Stimulated activated CD8-positive, alpha-beta memory T cell treated with anti-CD3 and anti-CD28 coated beads, Interleukin-7, amount 100 ng/mL, for 48 hours (primary cell): ENCODE measurements around the gene TMTC4.

ENCODE experiments used
- DNase-seq, 2 donors: peaks; one replicate each; pipeline ENCODE4 v3.0.0-alpha.2; 2020; ENCODE audit warnings: low read depth in 1 of 2; ENCODE audit errors: extremely low read depth in 1 of 2

The TMTC4 gene

DNA sequence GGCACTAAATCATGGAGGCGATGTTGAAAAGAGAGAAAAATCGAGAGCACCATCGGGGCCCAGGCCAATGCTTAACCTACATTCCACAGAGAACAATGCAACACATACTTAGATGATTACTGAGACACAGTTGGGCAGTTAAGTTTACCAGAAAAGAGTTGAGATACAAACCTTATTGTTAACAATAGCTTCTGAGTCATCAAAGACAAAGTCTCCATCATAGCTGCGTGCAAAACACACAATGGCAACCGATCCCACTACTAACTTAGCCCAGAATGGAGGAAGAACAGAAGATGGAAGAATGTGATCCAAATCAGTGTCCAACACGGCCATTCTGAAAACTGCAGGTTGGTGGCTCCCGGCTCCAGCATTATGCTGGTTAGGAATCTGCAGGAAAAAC lies 6.2 kb downstream of the TMTC4 start:
- no peak for DNase-seq

DNA sequence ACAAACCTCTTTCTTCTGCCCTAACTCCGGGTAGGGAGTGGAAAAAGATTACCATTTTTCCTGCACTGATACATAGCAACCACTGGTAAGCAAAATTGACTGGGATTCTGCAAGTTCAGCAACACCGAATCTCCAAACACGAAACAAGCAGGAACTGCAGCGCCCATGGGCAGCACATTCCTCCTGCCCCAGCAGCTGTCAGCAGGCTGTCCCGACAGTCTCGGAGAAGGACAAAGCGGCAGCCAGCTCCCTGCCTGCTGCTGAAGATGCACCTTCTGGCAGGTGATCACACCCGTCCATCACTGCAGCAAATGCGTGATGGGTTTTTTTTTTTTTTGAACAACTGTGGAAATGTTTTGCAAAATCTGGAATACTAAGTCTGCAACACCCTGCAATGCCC lies 6.7 kb downstream of the TMTC4 start:
- DNase-seq: no peak

DNA sequence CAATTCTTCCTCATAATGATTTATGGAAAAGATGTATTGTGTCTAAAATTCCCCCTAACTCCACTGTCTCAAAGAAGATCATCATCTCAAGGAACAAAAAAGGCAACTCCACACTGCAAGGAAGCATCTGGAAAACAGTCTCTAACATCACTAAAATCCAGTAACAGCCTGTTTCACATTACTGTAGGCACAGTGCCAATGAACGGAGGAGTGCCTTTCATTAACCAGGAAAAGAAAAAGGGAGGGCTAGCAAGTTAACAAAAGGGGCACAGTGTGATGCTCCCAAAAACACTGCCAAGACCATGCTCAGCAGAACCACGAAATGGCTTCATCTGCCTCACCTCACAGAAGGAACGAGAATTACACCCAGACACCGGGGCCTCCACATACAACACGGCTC lies 8.5 kb downstream of the TMTC4 start:
- no peak for DNase-seq

DNA sequence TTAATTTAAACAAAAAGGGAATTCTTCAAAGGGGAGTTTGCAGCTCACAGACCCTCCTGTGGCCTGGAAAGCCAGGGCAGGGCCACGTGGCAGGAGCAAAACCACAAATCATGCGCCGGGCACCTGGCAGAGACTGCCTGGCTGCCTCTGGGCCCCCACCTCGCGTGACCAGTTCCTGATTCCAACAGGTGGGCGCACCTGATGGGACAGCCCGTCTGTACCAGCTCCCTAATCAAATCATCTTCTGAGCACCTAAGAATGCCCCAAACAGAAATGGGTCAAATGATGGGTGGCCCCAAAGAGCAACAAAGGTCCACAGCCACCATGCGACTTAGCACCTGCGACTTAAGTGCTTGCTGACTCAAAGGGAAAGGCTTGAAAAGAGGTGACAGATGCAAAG lies 9.2 kb downstream of the TMTC4 start:
- DNase-seq: no peak

DNA sequence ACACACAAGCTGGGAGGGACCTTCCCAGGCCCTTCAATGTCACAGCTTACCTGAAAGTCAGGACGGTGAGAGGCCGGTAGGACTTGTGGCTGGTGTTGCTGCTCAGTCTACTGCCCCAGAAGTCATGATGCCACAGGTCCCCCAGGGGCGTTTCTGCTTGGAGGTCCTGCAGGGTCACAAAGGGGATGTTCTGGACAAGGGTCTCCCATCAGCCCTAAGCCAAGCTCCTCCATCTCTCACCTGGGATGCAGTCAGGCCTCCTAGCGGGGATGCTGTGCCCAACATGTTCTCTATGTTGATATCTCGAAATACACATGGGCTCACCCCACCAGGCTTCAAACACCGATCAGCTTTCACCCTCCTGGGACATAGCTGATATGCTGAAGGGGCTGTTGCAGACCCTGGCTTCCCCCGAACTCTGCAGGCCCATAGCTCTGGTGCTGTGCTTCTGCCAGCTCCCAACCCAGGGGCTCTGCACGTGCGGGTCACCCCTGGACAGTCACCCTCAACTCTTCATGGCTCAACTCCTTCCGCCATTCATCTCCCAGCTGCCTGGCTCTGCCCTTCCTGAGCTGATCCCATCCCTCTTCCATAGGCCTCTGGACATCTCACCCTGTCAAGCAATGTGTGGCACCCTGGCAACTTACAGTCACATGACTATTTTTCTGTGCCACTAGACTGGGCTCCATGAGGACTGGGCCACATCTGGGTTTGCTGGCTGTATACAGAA lies 10.3 kb downstream of the TMTC4 start:
- no peak for DNase-seq

DNA sequence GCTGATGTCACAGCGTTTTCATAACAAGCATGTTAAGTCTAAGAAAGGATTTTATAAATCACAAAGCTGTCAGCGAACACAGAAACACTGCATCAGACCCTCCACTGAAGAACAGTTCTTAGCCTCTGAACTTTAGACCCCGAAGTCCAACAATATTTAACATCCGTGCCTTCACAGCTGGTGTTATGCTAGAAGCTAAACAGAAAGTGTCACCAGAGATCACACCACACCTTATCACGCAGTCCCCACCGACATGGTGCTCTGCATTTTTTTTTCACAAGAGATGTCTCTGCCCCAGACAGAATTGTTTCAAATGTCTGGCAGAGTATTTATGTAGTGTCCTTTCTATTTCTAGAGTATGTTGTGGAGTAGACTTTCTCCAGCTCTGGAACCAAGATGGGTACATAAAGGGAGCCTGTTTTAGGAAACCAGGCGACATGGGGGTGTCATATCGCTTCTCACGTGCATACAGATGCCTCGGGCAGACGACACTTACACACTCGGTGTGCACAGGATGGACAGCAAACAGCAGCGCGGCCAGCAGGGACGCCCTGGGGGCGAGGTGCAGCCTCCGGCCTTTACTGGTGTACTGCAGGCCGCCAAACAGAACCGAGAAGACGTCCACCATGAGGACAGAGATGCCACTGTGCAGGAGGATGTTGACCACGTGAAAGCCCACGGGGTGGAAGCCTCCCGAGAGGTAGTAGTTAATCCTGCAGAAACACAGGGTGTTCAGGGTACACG lies 12.0 kb downstream of the TMTC4 start:
- no peak for DNase-seq

DNA sequence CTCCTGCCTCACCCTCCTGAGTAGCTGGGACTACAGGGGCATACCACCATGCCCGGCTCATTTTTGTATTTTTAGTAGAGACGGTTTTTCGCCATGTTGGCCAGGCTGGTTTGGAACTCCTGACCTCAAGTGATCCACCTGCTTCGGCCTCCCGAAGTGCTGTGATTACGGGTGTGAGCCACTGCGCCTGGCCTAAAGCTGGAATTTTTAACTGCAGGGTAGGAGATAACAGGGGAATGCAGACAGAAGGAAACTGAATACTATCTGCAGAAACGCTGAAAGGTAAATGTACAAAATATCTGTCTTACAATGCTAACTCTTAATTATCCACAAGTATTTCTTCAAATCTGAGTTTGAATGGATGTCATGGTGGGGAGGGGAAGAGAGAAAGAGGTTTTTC lies 13.8 kb downstream of the TMTC4 start:
- DNase-seq: no peak

DNA sequence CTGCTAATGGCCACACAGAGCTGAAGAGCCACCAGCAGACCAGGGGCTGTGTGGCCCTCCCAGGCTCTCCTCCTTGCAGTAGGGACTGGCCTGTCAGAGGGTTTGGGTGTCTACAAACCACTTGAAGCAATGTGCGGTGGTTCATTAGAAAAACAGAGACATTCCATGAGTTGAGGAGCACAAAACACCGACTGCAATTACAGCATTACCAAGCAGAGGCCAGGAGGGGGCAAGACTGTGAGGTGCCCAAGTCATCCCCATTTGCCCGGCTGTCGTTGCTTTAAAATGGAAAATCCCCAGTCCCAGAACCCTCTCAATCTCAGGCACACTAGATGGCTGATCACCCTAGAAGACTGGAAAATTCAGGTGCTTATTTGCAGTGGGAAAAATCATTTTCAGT lies 15.0 kb downstream of the TMTC4 start:
- DNase-seq: no peak

DNA sequence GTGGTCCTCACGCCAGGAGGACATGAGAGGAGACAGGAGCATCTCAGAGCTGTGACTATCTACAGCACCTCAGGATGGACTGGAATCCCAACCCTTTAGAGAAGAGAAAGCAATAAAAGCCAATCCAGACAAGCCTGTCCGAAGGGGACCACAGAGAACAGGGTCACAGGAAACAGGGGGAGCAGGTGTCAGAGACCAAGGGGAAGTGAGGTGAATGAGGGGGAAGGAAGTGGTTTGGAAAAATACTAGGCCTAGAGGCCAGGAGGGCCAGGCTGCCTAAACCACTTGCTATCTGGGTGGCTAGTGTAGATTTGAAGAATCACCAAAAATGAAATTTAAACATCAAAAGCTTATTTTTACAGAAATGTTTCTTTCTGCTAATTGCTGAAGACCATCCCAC lies 16.2 kb downstream of the TMTC4 start:
- DNase-seq: no peak

DNA sequence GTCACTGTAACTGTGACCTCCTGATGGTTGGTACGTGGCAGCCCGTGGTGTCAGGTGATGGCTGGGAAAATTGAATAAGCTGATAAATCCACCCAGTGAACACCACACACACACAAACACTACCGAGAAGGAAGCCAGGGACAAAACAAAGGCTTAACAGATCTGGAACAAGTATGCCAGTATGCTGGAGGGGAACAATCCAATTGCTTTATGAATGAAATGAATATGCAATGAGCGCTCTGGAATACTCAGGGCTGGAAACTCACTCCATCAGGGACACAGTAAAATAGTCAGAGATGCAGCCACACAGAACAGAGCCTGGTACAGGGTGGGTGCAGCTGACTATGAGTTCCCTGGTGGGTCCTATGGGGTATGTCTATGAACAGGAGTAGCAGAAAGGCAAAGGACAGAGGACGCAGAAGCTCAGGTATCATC lies 16.7 kb downstream of the TMTC4 start:
- no peak for DNase-seq

DNA sequence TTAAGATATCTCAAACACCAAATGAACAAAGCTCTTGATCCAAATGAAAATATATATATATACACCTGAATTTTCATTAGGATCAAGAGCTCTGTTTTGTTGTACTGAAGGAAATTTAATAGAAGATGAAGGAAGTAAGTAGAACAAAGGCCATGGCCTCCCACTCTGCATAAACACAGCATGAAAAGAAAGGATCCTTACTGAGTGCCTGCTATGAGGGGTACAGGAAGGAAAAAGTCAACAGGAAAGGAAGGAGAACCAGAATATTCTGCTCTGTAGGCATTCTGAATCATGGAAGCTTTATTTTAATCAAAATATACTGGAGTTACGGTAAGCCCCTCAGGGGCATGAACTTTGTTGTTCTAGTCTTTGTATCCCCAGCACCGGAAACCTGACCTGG lies 22.1 kb downstream of the TMTC4 start:
- DNase-seq: no peak

DNA sequence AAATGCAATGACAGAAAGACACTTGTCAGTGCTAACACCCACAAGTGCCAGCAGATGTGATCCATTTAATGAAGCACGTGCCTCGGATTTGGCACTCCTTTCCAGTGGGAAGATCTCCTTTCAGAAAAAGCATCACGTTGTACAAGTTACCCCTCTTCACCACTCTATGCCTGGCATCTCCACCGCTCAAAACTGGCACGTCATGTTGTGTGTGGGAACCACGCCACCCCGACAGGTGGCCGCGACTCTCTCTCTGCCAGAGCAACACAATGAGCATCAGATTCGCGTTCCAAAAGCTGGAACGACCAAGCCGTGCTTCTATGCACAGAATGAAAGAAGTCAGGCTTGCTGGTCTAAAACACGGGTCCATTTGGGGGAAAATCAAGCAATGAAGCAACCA lies 24.3 kb downstream of the TMTC4 start:
- DNase-seq: no peak

DNA sequence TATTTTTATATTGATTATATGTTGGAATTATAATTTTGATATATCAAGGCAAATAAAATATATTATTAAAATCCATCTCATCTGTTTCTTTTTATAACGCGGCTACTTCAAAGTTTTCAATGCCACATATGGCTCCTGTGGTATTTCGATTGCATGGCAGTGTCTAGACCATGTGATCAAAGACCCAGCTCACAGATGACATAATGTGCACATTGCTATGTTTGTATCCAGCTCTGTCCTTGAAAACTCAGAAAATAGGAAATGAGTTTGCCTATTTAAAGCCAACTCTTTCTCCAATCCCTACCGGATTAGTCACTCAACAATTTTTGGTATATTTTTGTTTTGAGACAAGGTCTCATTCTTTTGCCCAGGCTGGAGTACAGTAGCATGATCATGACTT lies 26.2 kb downstream of the TMTC4 start:
- no peak for DNase-seq

DNA sequence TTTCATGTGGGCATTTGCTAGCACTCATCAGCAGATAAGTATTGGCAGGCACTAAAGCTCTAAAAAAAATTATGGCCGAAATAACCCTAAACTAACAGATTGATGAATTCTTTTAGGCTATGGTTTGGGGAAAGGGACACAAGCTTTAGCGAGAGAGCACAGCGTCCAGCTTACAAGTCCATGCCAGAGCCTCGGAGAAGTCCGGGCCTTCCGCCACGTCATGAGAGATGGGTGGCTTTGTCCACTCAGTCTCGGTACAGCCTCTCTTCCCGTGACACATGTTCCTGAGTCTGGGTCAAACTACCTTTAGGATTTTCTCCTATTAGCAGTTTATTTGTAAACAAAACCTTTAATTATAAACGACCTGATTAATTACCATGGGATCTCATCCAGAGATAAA lies 27.7 kb downstream of the TMTC4 start:
- no peak for DNase-seq

DNA sequence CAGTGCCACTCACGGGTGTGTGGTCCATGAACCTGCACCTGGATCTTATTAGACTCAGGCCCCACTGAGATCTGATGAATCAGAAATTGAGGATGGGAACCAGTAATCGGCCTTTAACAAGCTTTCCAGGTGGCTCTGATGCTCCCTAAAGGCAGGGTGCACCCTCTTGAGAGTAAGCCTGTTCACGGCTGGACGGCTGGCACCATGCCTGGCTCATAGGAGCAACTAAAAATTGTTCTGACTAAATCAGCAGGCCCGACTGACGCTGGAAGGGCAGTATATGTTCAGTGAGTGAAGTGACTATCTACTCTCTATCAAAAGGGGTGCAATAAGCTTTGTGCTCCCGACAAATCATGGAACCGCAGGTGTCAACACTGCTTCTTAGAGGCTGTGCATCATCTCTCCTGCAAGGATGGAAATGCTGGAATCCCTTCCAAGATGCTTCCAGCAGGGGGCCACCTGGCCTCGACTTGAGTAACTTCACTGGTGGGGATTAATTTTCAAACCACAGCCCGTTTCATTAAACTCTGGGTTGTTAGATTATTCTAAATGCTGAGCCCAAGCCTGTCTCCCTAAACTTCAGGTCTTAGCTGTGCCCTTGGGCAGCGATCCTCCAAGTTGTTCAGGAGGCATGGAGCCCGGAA lies 28.4 kb downstream of the TMTC4 start:
- no peak for DNase-seq

DNA sequence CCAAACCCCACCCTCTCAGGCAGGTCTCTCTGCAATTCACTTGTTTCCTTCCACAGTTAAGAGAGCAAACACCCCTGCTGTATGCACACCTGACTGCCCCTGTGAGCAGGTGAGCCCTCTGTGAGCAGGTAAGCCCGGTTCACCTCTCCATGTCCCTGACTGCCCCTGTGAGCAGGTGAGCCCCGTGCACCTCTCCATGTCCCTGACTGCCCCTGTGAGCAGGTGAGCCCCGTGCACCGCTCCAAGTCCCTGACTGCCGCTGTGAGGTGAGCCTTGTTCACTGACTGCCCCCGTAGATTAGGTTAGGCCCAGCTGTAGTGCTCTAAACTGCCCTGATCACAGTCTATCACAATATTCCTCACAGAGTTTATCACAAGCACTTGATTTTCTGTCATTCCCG lies 29.2 kb downstream of the TMTC4 start:
- no peak for DNase-seq

DNA sequence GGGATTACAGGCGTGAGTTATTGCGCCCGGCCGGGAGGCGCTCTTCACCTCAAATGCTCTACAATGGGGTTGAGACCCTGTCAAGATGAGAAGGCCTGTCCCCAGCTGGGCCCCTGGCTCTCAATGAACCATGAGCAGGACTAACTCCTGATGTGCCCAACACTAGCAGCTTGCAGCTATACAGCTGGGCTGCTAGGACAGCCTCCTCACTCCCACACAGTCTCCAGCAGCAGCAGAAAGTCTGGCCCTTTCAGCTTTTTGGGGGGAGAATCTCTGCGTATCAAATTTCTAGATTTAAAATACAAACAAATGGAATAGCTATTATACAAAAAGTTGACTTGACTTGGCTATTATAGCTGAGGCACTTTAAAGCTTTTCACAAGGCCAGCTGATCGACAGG lies 30.2 kb downstream of the TMTC4 start:
- no peak for DNase-seq

DNA sequence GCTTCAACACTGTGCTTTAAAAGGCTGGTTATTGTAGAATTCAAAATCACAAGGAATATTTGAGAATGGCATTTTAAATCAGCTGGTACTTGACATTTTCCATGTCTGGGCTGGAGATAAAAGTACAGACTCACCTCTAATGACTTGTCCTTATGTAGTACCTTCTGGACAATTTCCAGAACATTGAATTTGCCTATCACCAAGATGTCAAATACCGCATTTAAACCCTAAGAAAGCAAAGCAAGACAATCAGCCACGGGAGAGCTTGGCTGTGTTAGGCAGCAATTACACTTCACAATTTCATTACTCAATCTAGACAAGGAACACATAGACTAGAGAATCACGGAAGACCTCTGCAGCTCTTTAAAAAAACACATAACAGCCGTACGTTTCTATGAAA lies 36.8 kb downstream of the TMTC4 start:
- no peak for DNase-seq

DNA sequence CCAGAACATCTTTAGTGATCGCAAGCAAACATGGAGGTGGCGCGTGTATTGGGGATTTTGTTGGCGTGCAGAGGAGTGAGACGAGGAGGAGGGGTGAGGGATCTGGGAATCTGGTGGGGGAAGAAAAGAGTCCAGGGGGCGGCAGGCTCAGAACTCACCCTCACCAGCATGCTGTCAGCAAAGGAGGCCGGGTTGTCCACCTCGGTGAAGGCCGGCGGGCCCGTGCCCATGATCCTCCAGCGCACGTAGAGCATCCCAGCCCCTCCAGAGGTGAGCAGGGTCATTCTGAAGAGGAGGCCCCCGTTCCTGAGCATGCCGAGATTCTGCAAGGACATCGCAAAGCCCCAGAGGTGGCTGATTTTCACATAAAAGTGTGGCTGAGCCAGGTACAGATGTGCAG lies 37.2 kb downstream of the TMTC4 start:
- no peak for DNase-seq

DNA sequence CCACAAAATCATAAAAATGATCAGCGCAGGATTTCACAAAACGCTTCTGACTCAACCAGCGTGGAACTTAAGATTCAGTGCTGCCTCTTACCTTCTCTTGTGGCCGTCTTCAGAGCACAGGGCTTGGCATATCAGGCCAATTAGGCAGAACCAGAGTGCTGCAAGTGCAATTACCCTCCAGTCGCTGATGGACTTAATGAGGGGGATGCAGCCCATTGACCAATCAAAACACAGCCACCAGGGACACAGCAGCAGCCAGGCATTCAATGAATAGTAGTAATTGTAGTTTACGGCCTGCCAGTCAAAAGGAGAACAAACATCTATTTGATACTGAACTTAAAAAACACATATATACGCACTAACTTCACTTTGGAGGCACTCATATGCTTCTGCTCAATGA lies 38.2 kb downstream of the TMTC4 start:
- no peak for DNase-seq

DNA sequence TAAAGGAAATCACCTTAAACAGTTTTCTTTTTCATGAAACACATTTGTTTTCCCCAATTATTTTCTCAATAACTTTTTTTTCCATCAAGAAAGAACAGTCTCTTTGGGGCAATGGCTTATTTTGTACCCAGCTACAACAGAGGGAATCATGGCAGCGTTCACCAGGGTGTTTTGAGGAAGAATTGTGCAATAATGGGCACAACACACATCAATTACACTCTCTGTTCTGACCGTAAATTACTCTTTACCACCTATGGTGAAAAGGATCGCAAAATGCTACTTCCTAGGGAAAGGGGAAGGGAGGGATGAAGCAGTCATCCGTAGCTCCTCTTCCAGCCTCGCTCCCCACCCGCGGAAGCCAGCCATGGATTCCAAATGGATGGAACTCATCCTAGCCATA lies 38.6 kb downstream of the TMTC4 start:
- no peak for DNase-seq

DNA sequence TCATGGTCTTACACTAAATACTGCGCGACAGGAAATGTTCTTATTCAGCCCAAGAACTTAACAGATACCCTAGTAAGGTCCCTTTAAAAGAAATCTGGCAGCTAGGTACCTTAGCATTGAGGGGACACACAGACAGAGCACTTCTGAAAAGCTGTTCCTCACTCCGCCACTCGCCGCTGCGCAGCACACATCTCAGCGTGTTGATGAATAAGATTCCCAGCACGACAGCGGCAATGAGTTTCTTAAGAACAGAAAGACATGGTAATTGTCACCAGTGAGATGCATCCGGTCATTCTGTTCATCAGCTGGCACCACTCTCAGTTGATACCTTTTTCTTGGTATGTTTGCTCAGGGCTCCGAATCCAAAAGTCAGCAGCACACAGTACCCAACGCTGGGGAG lies 39.9 kb downstream of the TMTC4 start:
- no peak for DNase-seq
